Spleen (tissue), 7 donors: Measurements from ENCODE around the gene RPP21.

Experiments used
- POLR2A ChIP-seq, 3 donors: fragments of 450-650 bp; IDR thresholded peaks; one replicate each; pipeline ENCODE4 v1.5.1; 2017; ENCODE audit warnings: antibody characterized with exemption in 3 of 3, mild to moderate bottlenecking in 1 of 3
- POLR2AphosphoS5 ChIP-seq, 3 donors: sonication (generic); formaldehyde crosslinking; IDR thresholded peaks; one replicate each; pipeline ENCODE4 v1.5.1; 2017; ENCODE audit warnings: antibody characterized with exemption in 3 of 3
- TF ChIP-seq, protein P1 (sequence below), 11 experiments: fragments of 200-600 bp in 7 of 11; fragments of 450-650 bp in 4 of 11; sonication (generic) in 4 of 11; IDR thresholded peaks in 8 of 11; conservative IDR thresholded peaks in 3 of 11; 1 replicate in 7 of 11; 2 replicates in 4 of 11; pipeline versions ENCODE4 v1.4.0 to v1.8.0; 2016 to 2021; ENCODE audit warnings: antibody characterized with exemption in 11 of 11, inconsistent platforms in 4 of 11, mild to moderate bottlenecking in 1 of 11
- donor health status: DM: no; HTN: no; CAD: no; lungs with moderate emphysema.
- donor health status: DM: no; HTN: no; CAD: no.
- donor health status: DM: no; HTN: no; CAD: no.

DNA sequence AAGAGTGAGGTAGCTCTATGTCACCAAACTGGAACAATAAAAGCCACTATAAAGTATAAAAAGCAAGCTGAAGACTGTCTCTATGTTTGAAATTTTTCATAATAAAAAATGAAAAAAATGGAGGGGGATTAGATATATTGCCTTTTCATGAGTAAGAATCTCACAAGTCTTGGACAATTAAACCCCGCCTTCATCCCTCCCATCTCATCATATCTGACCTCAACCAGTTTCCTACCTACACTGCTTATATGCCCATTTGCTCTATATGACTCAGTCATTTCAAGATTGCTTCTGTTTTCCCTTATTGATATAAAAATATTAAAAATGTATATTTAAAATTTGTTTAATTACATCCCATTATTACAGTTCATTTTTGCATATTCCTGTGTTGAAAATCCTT is 21.1 kb upstream of the RPP21 start:
- no peak for TF ChIP-seq POLR2A (IDR thresholded peaks at IDR 0.05)
- TF ChIP-seq, protein P1, sequence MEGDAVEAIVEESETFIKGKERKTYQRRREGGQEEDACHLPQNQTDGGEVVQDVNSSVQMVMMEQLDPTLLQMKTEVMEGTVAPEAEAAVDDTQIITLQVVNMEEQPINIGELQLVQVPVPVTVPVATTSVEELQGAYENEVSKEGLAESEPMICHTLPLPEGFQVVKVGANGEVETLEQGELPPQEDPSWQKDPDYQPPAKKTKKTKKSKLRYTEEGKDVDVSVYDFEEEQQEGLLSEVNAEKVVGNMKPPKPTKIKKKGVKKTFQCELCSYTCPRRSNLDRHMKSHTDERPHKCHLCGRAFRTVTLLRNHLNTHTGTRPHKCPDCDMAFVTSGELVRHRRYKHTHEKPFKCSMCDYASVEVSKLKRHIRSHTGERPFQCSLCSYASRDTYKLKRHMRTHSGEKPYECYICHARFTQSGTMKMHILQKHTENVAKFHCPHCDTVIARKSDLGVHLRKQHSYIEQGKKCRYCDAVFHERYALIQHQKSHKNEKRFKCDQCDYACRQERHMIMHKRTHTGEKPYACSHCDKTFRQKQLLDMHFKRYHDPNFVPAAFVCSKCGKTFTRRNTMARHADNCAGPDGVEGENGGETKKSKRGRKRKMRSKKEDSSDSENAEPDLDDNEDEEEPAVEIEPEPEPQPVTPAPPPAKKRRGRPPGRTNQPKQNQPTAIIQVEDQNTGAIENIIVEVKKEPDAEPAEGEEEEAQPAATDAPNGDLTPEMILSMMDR (IDR thresholded peaks at IDR 0.05 in 8 of 11, conservative IDR thresholded peaks at IDR 0.05 in 3 of 11): no peak
- TF ChIP-seq POLR2AphosphoS5 (IDR thresholded peaks at IDR 0.05): no peak
